GM12872 (cell line): ENCODE measurements around the gene CHD8.

Experiments used
- TF ChIP-seq, protein P1 (sequence below): IDR thresholded peaks from 3 replicates; pipeline ENCODE4 v1.5.1; 2011; ENCODE audit warnings: low read depth, mild to moderate bottlenecking, low read length, moderate library complexity; ENCODE audit not compliant: insufficient read depth

The CHD8 gene

DNA sequence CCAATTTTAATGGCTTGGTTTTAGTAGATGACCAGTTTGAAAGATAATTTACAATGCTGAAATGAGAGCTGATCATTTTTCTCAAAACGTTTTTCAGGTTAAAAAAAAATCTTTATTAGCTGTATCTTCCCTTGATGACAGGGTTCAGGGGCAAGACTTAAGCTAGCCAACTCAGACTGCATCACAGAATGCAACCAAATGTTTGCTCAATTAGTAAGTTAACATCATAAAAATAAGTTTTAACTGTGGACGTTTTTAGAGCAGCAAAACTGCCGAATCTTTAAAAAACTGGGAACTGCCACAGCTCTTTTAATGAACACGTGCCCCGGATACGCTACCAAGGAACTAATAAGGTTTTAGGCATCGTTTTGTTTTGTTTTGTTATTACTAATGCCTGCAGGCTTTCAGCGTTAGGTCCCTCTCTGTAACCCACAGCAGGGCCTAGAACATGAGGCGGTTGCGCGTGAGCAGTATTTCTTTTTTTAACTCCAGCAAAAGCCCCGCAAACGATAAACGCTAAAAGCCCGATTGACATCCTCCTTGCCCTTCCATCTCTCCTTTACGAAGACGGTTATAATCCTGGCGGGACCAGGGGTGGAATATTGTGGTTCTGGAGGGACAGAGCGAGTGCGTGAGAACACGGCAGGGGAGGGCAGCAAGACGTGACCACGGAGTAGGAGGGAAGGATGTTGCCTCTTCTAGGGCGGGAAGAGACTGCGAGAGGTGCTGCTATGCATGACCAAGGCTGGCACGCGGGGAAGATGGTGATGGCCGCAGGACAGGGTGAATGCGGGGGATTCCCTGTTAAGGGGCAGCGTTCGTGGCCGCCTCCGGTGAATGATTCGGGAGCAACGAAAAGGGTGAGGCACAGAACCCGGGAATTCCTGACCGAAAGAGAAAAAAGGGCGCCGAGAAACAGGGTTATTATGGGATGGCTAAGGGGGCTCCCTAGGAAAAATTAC, 72.8 kb downstream of the CHD8 start:
- TF ChIP-seq, protein P1, sequence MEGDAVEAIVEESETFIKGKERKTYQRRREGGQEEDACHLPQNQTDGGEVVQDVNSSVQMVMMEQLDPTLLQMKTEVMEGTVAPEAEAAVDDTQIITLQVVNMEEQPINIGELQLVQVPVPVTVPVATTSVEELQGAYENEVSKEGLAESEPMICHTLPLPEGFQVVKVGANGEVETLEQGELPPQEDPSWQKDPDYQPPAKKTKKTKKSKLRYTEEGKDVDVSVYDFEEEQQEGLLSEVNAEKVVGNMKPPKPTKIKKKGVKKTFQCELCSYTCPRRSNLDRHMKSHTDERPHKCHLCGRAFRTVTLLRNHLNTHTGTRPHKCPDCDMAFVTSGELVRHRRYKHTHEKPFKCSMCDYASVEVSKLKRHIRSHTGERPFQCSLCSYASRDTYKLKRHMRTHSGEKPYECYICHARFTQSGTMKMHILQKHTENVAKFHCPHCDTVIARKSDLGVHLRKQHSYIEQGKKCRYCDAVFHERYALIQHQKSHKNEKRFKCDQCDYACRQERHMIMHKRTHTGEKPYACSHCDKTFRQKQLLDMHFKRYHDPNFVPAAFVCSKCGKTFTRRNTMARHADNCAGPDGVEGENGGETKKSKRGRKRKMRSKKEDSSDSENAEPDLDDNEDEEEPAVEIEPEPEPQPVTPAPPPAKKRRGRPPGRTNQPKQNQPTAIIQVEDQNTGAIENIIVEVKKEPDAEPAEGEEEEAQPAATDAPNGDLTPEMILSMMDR = no peak

- TF ChIP-seq, protein P1 = no peak
These were observed 73.8 kb downstream of the CHD8 start for GRCh38 chr14:21382095-21382494.

GRCh38 chr14:21379338-21379737, 76.6 kb downstream of the CHD8 start:
- TF ChIP-seq, protein P1 = no peak

- TF ChIP-seq, protein P1 = no peak
These were observed 81.9 kb downstream of the CHD8 start for GRCh38 chr14:21373980-21374379.

- TF ChIP-seq, protein P1 = no peak
These were observed 85.8 kb downstream of the CHD8 start for GRCh38 chr14:21369949-21370679.

DNA sequence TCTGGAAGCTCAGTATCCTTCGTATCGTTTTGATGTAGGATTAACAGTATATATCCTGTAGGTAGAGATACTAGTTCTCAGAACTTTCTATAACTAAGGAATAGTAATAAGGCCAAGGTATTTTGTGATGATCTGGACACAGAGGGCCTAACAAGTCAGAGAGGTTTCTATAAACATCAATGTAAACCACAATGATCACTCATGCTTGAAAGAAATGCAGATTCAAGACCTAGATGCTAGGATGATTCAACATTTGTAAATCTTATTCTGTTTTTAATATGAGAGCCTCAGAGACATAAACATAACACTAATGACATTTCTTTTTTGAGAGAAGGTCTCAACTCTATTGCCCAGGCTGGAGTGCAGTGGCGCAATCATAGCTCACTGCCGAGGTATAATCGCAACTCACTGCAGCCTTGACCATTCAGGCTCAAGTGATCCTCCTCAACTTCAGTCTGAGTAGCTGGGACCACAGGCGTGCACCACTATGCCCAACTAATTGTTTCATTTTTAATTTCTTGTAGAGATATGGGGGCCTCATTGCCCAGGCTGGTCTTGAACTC, 88.3 kb downstream of the CHD8 start:
- TF ChIP-seq, protein P1 = no peak

DNA sequence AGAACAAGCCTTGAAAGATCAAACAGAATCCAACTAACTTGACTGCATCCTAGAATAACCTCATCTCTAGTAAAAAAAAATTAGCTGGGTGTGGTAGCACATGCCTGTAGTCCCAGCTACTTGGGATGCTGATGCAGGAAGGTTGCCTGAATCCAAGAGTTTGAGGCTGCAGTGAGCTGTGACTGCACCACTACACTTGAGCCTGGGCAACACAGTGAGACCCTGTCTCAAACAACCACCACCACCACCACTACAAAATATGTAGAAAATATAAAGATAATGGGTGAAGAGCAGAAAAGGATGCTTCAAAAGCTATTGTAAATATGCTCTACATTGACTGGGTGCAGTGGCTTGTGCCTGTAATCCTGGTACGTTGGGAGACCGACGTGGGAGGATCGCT, 99.4 kb downstream of the CHD8 start:
- TF ChIP-seq, protein P1 = no peak
